Measurements from ENCODE around the gene CTNNA2. TPM values are rescaled to one million over a fixed set of nuclear protein-coding genes. Genes with fewer than 3 reads are reported as not detected.

Gene CTNNA2
- total RNA-seq, 1 experiment from 2014 or later, result 5.5 TPM

DNA sequence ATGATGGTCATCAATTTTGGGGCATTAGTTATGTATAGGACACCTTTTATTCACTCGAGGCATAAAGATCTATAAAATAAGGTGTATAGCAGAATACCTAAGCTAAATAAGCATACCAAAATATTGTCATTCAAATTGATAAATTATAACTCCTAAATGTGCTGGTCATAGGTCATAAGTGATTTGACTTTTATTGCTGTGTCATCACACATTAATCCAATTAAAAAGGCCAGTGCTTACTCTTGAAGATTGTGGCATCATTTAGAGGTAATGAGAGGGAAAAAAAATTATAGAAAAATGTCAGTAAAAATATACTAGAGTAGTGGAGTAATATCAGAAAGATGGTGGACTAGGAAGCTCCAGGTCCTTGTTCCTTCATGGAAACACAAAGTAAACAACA is 1138.6 kb downstream of the CTNNA2 start:
- DNase-seq, result no peak
- Histone ChIP-seq H4K5ac (ENCODE audit: insufficient read length, low read depth, low read length) (no peak overlapping the region), H4K8ac (replicated peaks; ENCODE audit: insufficient read length, low read depth, low read length) (no peak overlapping the region), H3K4ac (ENCODE audit: low read depth, low read length) (no peak overlapping the region), H3K27me3 (ENCODE audit: insufficient read depth, low read length) (no peaks in the 10 kb centered on the region), H4K91ac (ENCODE audit: insufficient read length, low read depth, low read length) (no peak overlapping the region), H2BK5ac (ENCODE audit: insufficient read length, low read length) (no peak overlapping the region), H3K56ac (ENCODE audit: insufficient read length, low read depth, low read length) (no peak overlapping the region), H4K20me1 (ENCODE audit: control insufficient read depth, insufficient read depth, insufficient read length) (no peaks in the 10 kb centered on the region), H3K14ac (ENCODE audit: insufficient read depth, low read length) (no peak overlapping the region), H3K79me2 (ENCODE audit: insufficient read depth, low read length) (no peaks in the 10 kb centered on the region), H3K23ac (ENCODE audit: insufficient read length, low read depth, low read length) (no peak overlapping the region), H3T11ph (ENCODE audit: low read length) (no peak overlapping the region), H3K18ac (ENCODE audit: insufficient read length, low read depth, low read length) (no peak overlapping the region), H3K27ac (ENCODE audit: insufficient read length, low read depth, low read length) (no peak overlapping the region), H3K9ac (ENCODE audit: extremely low read depth, insufficient read length, low read length) (no peak overlapping the region), H3K23me2 (ENCODE audit: insufficient read length, low read depth, low read length, poor library complexity, severe bottlenecking) (no peaks in the 10 kb centered on the region), H2BK120ac (ENCODE audit: low read depth, low read length, poor library complexity, severe bottlenecking) (no peak overlapping the region), H2BK15ac (ENCODE audit: low read depth, low read length) (no peak overlapping the region), H2AK5ac (ENCODE audit: insufficient read length, low read length) (no peak overlapping the region), H2AFZ (ENCODE audit: low read length) (no peak overlapping the region), H3K9me3 (ENCODE audit: control insufficient read depth, low read depth, low read length) (no peaks in the 10 kb centered on the region), H2BK20ac (ENCODE audit: low read depth, low read length, poor library complexity, severe bottlenecking) (no peak overlapping the region), H3K4me2 (ENCODE audit: insufficient read depth, insufficient read length, low read length) (no peak overlapping the region), H3K79me1 (ENCODE audit: insufficient read depth, low read depth, low read length, poor library complexity, severe bottlenecking) (no peaks in the 10 kb centered on the region), H3K4me1 (ENCODE audit: insufficient read depth, low read length) (no peaks in the 10 kb centered on the region; the same call in 1 of the 2 replicates), H2BK12ac (ENCODE audit: insufficient read length, low read depth, low read length) (no peak overlapping the region)
- peaks cover 8 to 15% of the 10 kb centered on the region in 2 experiments; a peak in 4 of 5 replicates for H3K9me3 Mint-ChIP-seq
- no peaks in the 10 kb centered on the region for H3K27me3 Mint-ChIP-seq (ENCODE audit: low read depth)
- TF ChIP-seq, protein P1, sequence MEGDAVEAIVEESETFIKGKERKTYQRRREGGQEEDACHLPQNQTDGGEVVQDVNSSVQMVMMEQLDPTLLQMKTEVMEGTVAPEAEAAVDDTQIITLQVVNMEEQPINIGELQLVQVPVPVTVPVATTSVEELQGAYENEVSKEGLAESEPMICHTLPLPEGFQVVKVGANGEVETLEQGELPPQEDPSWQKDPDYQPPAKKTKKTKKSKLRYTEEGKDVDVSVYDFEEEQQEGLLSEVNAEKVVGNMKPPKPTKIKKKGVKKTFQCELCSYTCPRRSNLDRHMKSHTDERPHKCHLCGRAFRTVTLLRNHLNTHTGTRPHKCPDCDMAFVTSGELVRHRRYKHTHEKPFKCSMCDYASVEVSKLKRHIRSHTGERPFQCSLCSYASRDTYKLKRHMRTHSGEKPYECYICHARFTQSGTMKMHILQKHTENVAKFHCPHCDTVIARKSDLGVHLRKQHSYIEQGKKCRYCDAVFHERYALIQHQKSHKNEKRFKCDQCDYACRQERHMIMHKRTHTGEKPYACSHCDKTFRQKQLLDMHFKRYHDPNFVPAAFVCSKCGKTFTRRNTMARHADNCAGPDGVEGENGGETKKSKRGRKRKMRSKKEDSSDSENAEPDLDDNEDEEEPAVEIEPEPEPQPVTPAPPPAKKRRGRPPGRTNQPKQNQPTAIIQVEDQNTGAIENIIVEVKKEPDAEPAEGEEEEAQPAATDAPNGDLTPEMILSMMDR (conservative IDR thresholded peaks at IDR 0.05), result no peak
- H3K4me1 Mint-ChIP-seq, result 0 out of 4 replicates have a peak, but pooled peaks cover 0 to 4% of the 10 kb centered on the region in 2 experiments
- peaks cover 0 to 16% (median 4%) of the 10 kb centered on the region in 3 experiments; a peak in 4 of 7 replicates for H3K36me3 Mint-ChIP-seq (ENCODE audit: insufficient read depth in 1 of 3, low read depth in 3 of 3)
- no peak overlapping the region for H3K4me3 Mint-ChIP-seq
- H3K27ac Mint-ChIP-seq, result no peak overlapping the region
- no CpG with 5 or more reads among the region's 1 CpG for WGBS (ENCODE audit: extremely low coverage, insufficient read length, low lambda C conversion rate)

Measured in H9 (cell line).